Trophoblast cell (in vitro differentiated cells and primary cell): Measurements from ENCODE around the gene CCDC3.

Source experiments
- DNase-seq, 2 donors: peaks; one replicate each; pipeline ENCODE4 v3.0.0-alpha.2; 2016
- H2AFZ ChIP-seq: 2 replicates; pipeline ENCODE4 v1.6.1; 2013; ENCODE audit warnings: low read length, moderate library complexity, mild to moderate bottlenecking; ENCODE audit not compliant: insufficient read depth, poor library complexity
- H2AK5ac ChIP-seq: 2 replicates; pipeline ENCODE4 v1.6.1; 2013; ENCODE audit warnings: mild to moderate bottlenecking, low read length
- H2BK120ac ChIP-seq: 2 replicates; pipeline ENCODE4 v1.6.1; 2013; ENCODE audit warnings: low read length, mild to moderate bottlenecking, moderate library complexity; ENCODE audit not compliant: insufficient read depth, poor library complexity
- H2BK12ac ChIP-seq: 2 replicates; pipeline ENCODE4 v1.6.1; 2013; ENCODE audit warnings: mild to moderate bottlenecking, low read length, moderate library complexity
- H2BK5ac ChIP-seq: 2 replicates; pipeline ENCODE4 v1.6.1; 2013; ENCODE audit warnings: low read length, low read depth, moderate library complexity, mild to moderate bottlenecking; ENCODE audit not compliant: poor library complexity
- H3K14ac ChIP-seq: 2 replicates; pipeline ENCODE4 v1.6.1; 2013; ENCODE audit warnings: mild to moderate bottlenecking, low read length
- H3K18ac ChIP-seq: 2 replicates; pipeline ENCODE4 v1.6.1; 2013; ENCODE audit warnings: mild to moderate bottlenecking, low read length
- H3K23ac ChIP-seq: 2 replicates; pipeline ENCODE4 v1.6.1; 2013; ENCODE audit warnings: low read length
- H3K27ac ChIP-seq: 2 replicates; pipeline ENCODE4 v1.5.1; 2013; ENCODE audit warnings: low read depth, mild to moderate bottlenecking, inconsistent platforms, low read length, moderate library complexity
- H3K27me3 ChIP-seq: 2 replicates; pipeline ENCODE4 v1.6.1; 2013; ENCODE audit warnings: inconsistent platforms, mild to moderate bottlenecking, low read length, moderate library complexity; ENCODE audit not compliant: insufficient read depth
- H3K36me3 ChIP-seq, 2 experiments: 1 replicate in 1 of 2; 2 replicates in 1 of 2; pipeline ENCODE4 v1.6.1; 2013; ENCODE audit warnings: low read length in 2 of 2, mild to moderate bottlenecking in 2 of 2, moderate library complexity in 1 of 2; ENCODE audit not compliant: insufficient read depth in 2 of 2, control insufficient read depth in 1 of 2
- H3K4ac ChIP-seq: 2 replicates; pipeline ENCODE4 v1.6.1; 2013; ENCODE audit warnings: low read depth, mild to moderate bottlenecking, low read length, moderate library complexity
- H3K4me1 ChIP-seq, 2 experiments: 1 replicate in 1 of 2; 2 replicates in 1 of 2; pipeline ENCODE4 v1.6.1; 2013; ENCODE audit warnings: low read length in 2 of 2, mild to moderate bottlenecking in 2 of 2, moderate library complexity in 1 of 2; ENCODE audit not compliant: insufficient read depth in 2 of 2, control insufficient read depth in 1 of 2
- H3K4me2 ChIP-seq: 2 replicates; pipeline ENCODE4 v1.6.1; 2013; ENCODE audit warnings: inconsistent platforms, mild to moderate bottlenecking, low read length, moderate library complexity
- H3K4me3 ChIP-seq: 2 replicates; pipeline ENCODE4 v1.5.1; 2013; ENCODE audit warnings: mild to moderate bottlenecking, low read depth, low read length, inconsistent platforms
- H3K79me1 ChIP-seq: one replicate; pipeline ENCODE4 v1.6.1; 2013; ENCODE audit warnings: low read length
- H3K79me2 ChIP-seq: 2 replicates; pipeline ENCODE4 v1.6.1; 2013; ENCODE audit warnings: low read length, mild to moderate bottlenecking; ENCODE audit not compliant: control insufficient read depth, insufficient read depth, poor library complexity
- H3K9ac ChIP-seq: 2 replicates; pipeline ENCODE4 v1.6.1; 2013; ENCODE audit warnings: mild to moderate bottlenecking, low read length
- H3K9me3 ChIP-seq: 2 replicates; pipeline ENCODE4 v1.6.1; 2013; ENCODE audit warnings: low read depth, mild to moderate bottlenecking, control low read depth, inconsistent platforms, low read length; ENCODE audit not compliant: insufficient read depth
- H4K12ac ChIP-seq: 2 replicates; pipeline ENCODE4 v1.6.1; 2013; ENCODE audit warnings: low read depth, mild to moderate bottlenecking, low read length, moderate library complexity
- H4K8ac ChIP-seq: 2 replicates; pipeline ENCODE4 v1.6.1; 2013; ENCODE audit warnings: low read depth, mild to moderate bottlenecking, low read length, moderate library complexity
- H4K91ac ChIP-seq: one replicate; pipeline ENCODE4 v1.6.1; 2013; ENCODE audit warnings: low read depth, mild to moderate bottlenecking, low read length, moderate library complexity
- WGBS: extraction: QIAGEN DNeasy Blood & Tissue Kit; methylation state at CpG from one replicate; pipeline ENCODE4 v1.1.7; 2013; ENCODE audit warnings: missing lambda C conversion rate; ENCODE audit not compliant: insufficient read length, insufficient coverage; ENCODE audit errors: extremely low coverage; 5-methylcytosine and 5-hydroxymethylcytosine counted together

Gene CCDC3

GRCh38 chr10:12943425-12943824, 58.1 kb downstream of the CCDC3 start:
- Histone ChIP-seq H3K14ac (no peak overlapping the region), H4K12ac (no peak overlapping the region), H3K27me3 (no peaks in the 10 kb centered on the region), H4K91ac (no peak overlapping the region), H3K4me3 (no peak overlapping the region), H3K36me3 (peaks cover 0 to 1% of the 10 kb centered on the region in 2 experiments), H3K23ac (no peak overlapping the region), H2BK12ac (no peak overlapping the region), H3K4me1 (no peaks in the 10 kb centered on the region), H4K8ac (no peak overlapping the region), H2AK5ac (no peak overlapping the region), H3K4ac (no peak overlapping the region), H2BK5ac (no peak overlapping the region), H3K9ac (no peak overlapping the region), H3K18ac (no peak overlapping the region), H2AFZ (no peak overlapping the region), H3K79me2 (no peaks in the 10 kb centered on the region), H3K9me3 (no peaks in the 10 kb centered on the region), H3K79me1 (no peaks in the 10 kb centered on the region), H2BK120ac (no peak overlapping the region), H3K27ac (no peak overlapping the region), H3K4me2 (no peak overlapping the region)
- DNase-seq: no peak
- no CpG with 5 or more reads among the region's 5 CpGs for WGBS

DNA sequence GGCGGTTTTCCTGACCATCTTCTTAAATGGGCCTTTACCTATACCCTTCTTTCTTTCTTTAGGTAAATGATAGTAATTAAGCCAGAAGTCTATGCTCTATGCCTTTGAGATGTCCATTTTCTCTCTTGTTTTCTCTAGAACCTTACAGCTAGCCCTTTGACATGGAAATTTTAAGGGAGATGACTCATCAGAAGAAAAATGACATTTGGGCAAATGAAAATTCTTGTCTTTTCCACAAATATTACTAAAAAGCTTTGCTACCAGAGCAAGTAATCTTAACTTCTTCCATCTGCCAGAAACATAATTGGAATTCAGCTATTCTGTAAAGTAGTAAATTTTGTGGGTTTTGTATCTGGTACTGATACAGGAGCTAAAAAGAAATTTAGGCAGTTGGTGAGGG, 59.5 kb downstream of the CCDC3 start:
- Histone ChIP-seq H3K18ac (no peak overlapping the region), H3K4ac (no peak overlapping the region), H3K27me3 (no peaks in the 10 kb centered on the region), H3K4me2 (no peak overlapping the region), H3K27ac (no peak overlapping the region), H2AK5ac (no peak overlapping the region), H2BK12ac (no peak overlapping the region), H2AFZ (no peak overlapping the region), H3K79me1 (no peaks in the 10 kb centered on the region), H2BK120ac (no peak overlapping the region), H4K8ac (no peak overlapping the region), H4K91ac (no peak overlapping the region), H3K9me3 (no peaks in the 10 kb centered on the region), H3K4me3 (no peak overlapping the region), H3K4me1 (no peaks in the 10 kb centered on the region), H3K79me2 (no peaks in the 10 kb centered on the region), H3K14ac (no peak overlapping the region), H3K36me3 (peaks cover 0 to 1% of the 10 kb centered on the region in 2 experiments), H2BK5ac (no peak overlapping the region), H4K12ac (no peak overlapping the region), H3K23ac (no peak overlapping the region), H3K9ac (no peak overlapping the region)
- WGBS: no CpG with 5 or more reads among the region's 1 CpG
- no peak for DNase-seq

GRCh38 chr10:12940791-12941190, 60.7 kb downstream of the CCDC3 start:
- no peaks in the 10 kb centered on the region for H3K9me3 ChIP-seq
- WGBS: no CpG with 5 or more reads among the region's 5 CpGs
- no peak overlapping the region for H4K91ac ChIP-seq
- H3K36me3 ChIP-seq: peaks cover 0 to 1% of the 10 kb centered on the region in 2 experiments
- no peak overlapping the region for H4K8ac ChIP-seq
- H3K4me1 ChIP-seq: no peaks in the 10 kb centered on the region
- H2AFZ ChIP-seq: no peak overlapping the region
- no peak for DNase-seq
- H3K79me1 ChIP-seq: no peaks in the 10 kb centered on the region
- no peak overlapping the region for H2BK120ac ChIP-seq
- H3K14ac ChIP-seq: no peak overlapping the region
- H3K18ac ChIP-seq: no peak overlapping the region
- H3K4ac ChIP-seq: no peak overlapping the region
- no peaks in the 10 kb centered on the region for H3K79me2 ChIP-seq
- no peak overlapping the region for H2BK12ac ChIP-seq
- H2BK5ac ChIP-seq: no peak overlapping the region
- no peaks in the 10 kb centered on the region for H3K27me3 ChIP-seq
- no peak overlapping the region for H3K27ac ChIP-seq
- no peak overlapping the region for H3K9ac ChIP-seq
- no peak overlapping the region for H3K4me3 ChIP-seq
- H2AK5ac ChIP-seq: no peak overlapping the region
- H4K12ac ChIP-seq: no peak overlapping the region
- H3K23ac ChIP-seq: no peak overlapping the region
- H3K4me2 ChIP-seq: no peak overlapping the region

- Histone ChIP-seq H4K8ac (no peak overlapping the region), H3K79me2 (no peaks in the 10 kb centered on the region), H4K91ac (no peak overlapping the region), H2AK5ac (no peak overlapping the region), H3K23ac (no peak overlapping the region), H3K4me3 (no peak overlapping the region), H3K4me2 (no peak overlapping the region), H3K79me1 (no peaks in the 10 kb centered on the region), H2BK120ac (no peak overlapping the region), H3K9me3 (no peaks in the 10 kb centered on the region), H3K27me3 (no peaks in the 10 kb centered on the region), H3K9ac (no peak overlapping the region), H2AFZ (no peak overlapping the region), H3K4me1 (no peaks in the 10 kb centered on the region), H3K4ac (no peak overlapping the region), H3K14ac (no peak overlapping the region), H2BK12ac (no peak overlapping the region), H3K36me3 (peaks cover 0 to 1% of the 10 kb centered on the region in 2 experiments), H3K27ac (no peak overlapping the region), H3K18ac (no peak overlapping the region), H4K12ac (no peak overlapping the region), H2BK5ac (no peak overlapping the region)
- no peak for DNase-seq
- WGBS: no CpG with 5 or more reads among the region's 4 CpGs
Observed at GRCh38 chr10:12938271-12938670, 63.2 kb downstream of the CCDC3 start.
